ENCODE measurements around the gene PODXL2.

DNA sequence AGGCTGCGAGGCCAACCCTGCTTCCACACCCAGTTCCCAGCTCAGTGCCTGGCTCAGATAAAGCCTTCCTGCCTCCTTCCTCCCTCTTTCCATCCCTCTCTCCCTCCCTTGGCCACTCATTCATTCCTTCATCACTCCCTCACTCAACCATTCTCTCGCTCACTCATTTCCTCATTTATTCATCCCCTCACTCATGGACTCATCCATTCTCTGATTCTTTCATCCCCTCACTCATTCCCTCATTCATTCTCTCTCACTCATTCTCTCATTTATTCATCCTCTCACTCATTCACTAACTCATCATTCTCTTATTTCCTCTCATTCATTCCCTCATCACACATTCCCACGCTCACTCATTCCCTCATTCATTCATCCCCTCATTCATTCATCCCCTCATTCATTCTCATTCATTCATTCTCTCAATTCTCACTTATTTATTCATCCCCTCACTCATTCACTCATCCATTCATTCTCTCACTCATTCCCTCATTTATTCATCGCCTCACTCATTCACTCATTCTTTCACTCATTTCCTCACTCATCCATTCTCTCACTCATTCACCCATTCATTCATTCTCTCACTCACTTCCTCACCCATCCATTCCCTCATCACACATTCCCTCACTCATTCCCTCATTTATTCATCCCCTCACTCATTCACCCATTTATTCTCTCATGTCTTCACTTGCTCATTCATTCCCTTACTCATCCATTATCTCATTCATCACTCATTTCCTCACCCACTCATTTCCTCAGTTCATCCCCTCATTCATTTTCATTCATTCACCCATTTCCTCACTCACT lies 56.9 kb downstream of the PODXL2 start:
- TF ChIP-seq, protein P1, sequence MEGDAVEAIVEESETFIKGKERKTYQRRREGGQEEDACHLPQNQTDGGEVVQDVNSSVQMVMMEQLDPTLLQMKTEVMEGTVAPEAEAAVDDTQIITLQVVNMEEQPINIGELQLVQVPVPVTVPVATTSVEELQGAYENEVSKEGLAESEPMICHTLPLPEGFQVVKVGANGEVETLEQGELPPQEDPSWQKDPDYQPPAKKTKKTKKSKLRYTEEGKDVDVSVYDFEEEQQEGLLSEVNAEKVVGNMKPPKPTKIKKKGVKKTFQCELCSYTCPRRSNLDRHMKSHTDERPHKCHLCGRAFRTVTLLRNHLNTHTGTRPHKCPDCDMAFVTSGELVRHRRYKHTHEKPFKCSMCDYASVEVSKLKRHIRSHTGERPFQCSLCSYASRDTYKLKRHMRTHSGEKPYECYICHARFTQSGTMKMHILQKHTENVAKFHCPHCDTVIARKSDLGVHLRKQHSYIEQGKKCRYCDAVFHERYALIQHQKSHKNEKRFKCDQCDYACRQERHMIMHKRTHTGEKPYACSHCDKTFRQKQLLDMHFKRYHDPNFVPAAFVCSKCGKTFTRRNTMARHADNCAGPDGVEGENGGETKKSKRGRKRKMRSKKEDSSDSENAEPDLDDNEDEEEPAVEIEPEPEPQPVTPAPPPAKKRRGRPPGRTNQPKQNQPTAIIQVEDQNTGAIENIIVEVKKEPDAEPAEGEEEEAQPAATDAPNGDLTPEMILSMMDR (IDR thresholded peaks at IDR 0.05): no peak
- no peak for TF ChIP-seq POLR2A (IDR thresholded peaks at IDR 0.05)
